BLaER1 (cell line): ENCODE results near the gene TTC19.

ENCODE experiments used
- H3K27ac ChIP-seq: shearing (Covaris generic); formaldehyde crosslinking; 2 replicates; pipeline ENCODE4 v1.8.1; 2022
- H3K27me3 ChIP-seq: shearing (Covaris generic); formaldehyde crosslinking; 2 replicates; pipeline ENCODE4 v1.8.1; 2022
- H3K36me3 ChIP-seq: shearing (Covaris generic); formaldehyde crosslinking; 2 replicates; pipeline ENCODE4 v1.8.1; 2022
- H3K4me1 ChIP-seq: shearing (Covaris generic); formaldehyde crosslinking; 2 replicates; pipeline ENCODE4 v1.8.1; 2022
- H3K4me2 ChIP-seq: shearing (Covaris generic); formaldehyde crosslinking; 2 replicates; pipeline ENCODE4 v1.8.1; 2022
- H3K4me3 ChIP-seq: shearing (Covaris generic); formaldehyde crosslinking; 2 replicates; pipeline ENCODE4 v1.8.1; 2022
- H3K9ac ChIP-seq: shearing (Covaris generic); formaldehyde crosslinking; 2 replicates; pipeline ENCODE4 v1.8.1; 2022
- H3K9me3 ChIP-seq: shearing (Covaris generic); formaldehyde crosslinking; 2 replicates; pipeline ENCODE4 v1.8.1; 2022
- H4K20me1 ChIP-seq: shearing (Covaris generic); formaldehyde crosslinking; 2 replicates; pipeline ENCODE4 v1.8.1; 2022
- Cebpa-rat ChIP-seq: shearing (Covaris generic); IDR thresholded peaks from 2 replicates; pipeline ENCODE4 v1.8.1; 2022

Gene TTC19

GRCh38 chr17:15958484-15958854 is 41.2 kb upstream of the TTC19 start:
- Histone ChIP-seq H3K4me2 (peak overlapping the region; percentile 29; the same call in 1 of the 2 replicates), H3K4me3 (no peak overlapping the region), H3K27me3 (no peaks in the 10 kb centered on the region), H3K4me1 (peaks cover 23% of the 10 kb centered on the region), H3K36me3 (no peaks in the 10 kb centered on the region), H4K20me1 (no peaks in the 10 kb centered on the region), H3K9me3 (no peaks in the 10 kb centered on the region), H3K9ac (no peak overlapping the region), H3K27ac (0 out of 2 replicates have a peak overlapping the region, but pooled peaks have one; percentile 30)
- no peak for TF ChIP-seq Cebpa-rat

- Histone ChIP-seq H3K36me3 (no peaks in the 10 kb centered on the region), H3K27me3 (no peaks in the 10 kb centered on the region), H3K4me1 (peaks cover 62% of the 10 kb centered on the region), H3K4me2 (no peak overlapping the region), H3K27ac (no peak overlapping the region), H3K9ac (no peak overlapping the region), H4K20me1 (no peaks in the 10 kb centered on the region), H3K9me3 (no peaks in the 10 kb centered on the region), H3K4me3 (no peak overlapping the region)
- TF ChIP-seq Cebpa-rat = no peak
Observed at GRCh38 chr17:15963670-15964110, 35.9 kb upstream of the TTC19 start.

GRCh38 chr17:15965528-15965927 is 34.1 kb upstream of the TTC19 start:
- Histone ChIP-seq H3K4me1 (peaks cover 54% of the 10 kb centered on the region), H3K4me2 (peak overlapping the region; percentile 76), H3K9me3 (no peaks in the 10 kb centered on the region), H3K27ac (peak overlapping the region; percentile 87), H3K9ac (peak overlapping the region; percentile 66), H3K36me3 (no peaks in the 10 kb centered on the region), H4K20me1 (no peaks in the 10 kb centered on the region), H3K4me3 (peak overlapping the region; percentile 46), H3K27me3 (no peaks in the 10 kb centered on the region)
- TF ChIP-seq Cebpa-rat = no peak

DNA sequence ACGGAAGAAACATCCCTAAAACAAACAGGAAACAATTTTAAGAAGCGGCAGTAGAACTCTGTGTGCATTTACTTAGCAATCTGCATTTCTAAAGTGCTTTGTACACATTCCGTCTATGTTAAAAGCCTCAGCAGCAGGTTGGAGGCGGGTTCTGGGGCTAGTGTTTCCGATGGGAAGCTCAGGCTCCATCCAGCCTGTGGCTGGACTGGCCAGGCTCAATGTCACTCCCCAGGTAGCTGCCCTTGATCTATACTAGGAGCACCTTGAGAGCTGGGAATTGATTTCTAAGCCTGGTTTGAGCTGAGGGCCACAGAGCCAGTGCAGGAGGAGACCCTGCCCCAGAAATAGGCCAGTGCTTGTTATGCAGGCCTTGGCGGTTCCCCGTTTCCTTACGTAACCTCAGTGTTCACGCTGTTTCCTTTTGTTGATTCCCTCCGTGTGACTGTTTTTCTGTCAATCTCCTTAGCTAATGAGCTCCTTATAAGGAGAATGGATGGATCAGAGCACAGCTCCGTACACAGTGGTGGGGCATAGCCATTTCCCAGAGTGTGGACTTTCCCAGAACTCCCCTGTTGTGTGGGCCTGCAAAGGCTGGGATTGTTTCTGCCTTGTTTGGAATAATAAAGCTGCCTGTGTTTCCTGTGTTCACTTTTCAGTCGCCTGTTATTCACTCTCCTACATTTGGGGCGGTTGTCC is 33.3 kb upstream of the TTC19 start:
- H3K4me1 ChIP-seq = peaks cover 54% of the 10 kb centered on the region
- no peaks in the 10 kb centered on the region for H3K9me3 ChIP-seq
- peak overlapping the region; percentile 46 for H3K4me3 ChIP-seq
- H3K36me3 ChIP-seq = no peaks in the 10 kb centered on the region
- peak overlapping the region; percentile 66 for H3K9ac ChIP-seq
- peak overlapping the region; percentile 87 for H3K27ac ChIP-seq
- no peak for TF ChIP-seq Cebpa-rat
- H4K20me1 ChIP-seq = no peaks in the 10 kb centered on the region
- no peaks in the 10 kb centered on the region for H3K27me3 ChIP-seq
- peak overlapping the region; percentile 76 for H3K4me2 ChIP-seq

GRCh38 chr17:15966879-15967248 is 32.8 kb upstream of the TTC19 start:
- no peaks in the 10 kb centered on the region for H3K36me3 ChIP-seq
- no peaks in the 10 kb centered on the region for H4K20me1 ChIP-seq
- no peak for TF ChIP-seq Cebpa-rat
- H3K4me2 ChIP-seq = peak overlapping the region; percentile 76
- H3K27ac ChIP-seq = peak overlapping the region; percentile 87
- H3K9me3 ChIP-seq = no peaks in the 10 kb centered on the region
- H3K4me3 ChIP-seq = peak overlapping the region; percentile 46; the same call in 1 of the 2 replicates
- H3K9ac ChIP-seq = peak overlapping the region; percentile 66
- H3K4me1 ChIP-seq = peaks cover 54% of the 10 kb centered on the region
- no peaks in the 10 kb centered on the region for H3K27me3 ChIP-seq

- H3K36me3 ChIP-seq = no peaks in the 10 kb centered on the region
- no peaks in the 10 kb centered on the region for H3K9me3 ChIP-seq
- no peak for TF ChIP-seq Cebpa-rat
- H3K4me3 ChIP-seq = no peak overlapping the region
- H4K20me1 ChIP-seq = no peaks in the 10 kb centered on the region
- H3K27me3 ChIP-seq = no peaks in the 10 kb centered on the region
- peak overlapping the region; percentile 38; the same call in 1 of the 2 replicates for H3K9ac ChIP-seq
- peaks cover 54% of the 10 kb centered on the region for H3K4me1 ChIP-seq
- peak overlapping the region; percentile 87 for H3K27ac ChIP-seq
- H3K4me2 ChIP-seq = peak overlapping the region; percentile 76
Observed at GRCh38 chr17:15967706-15968399, 31.8 kb upstream of the TTC19 start.

DNA sequence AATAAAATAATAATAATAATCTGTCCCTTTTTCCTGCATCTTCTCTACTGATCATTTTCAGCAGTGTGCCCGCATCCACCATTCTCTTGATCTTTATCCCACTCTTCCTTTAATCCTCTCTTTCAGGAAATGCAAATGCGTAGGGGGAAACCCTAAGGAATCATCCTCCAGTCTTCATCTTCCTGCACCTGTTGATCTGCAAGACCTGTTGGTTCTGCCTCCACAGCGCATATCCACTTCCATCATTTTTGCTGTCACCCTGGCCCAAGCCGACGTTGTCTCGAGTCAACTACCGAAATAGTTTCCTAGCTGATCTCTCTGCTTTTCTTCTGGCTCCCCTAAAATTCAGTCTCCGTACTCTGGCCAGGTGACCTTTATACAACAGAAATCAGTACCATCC is 30.2 kb upstream of the TTC19 start:
- Histone ChIP-seq H3K4me1 (peaks cover 46% of the 10 kb centered on the region), H3K4me2 (no peak overlapping the region), H3K9me3 (no peaks in the 10 kb centered on the region), H4K20me1 (no peaks in the 10 kb centered on the region), H3K4me3 (no peak overlapping the region), H3K36me3 (peaks cover 6% of the 10 kb centered on the region), H3K27me3 (no peaks in the 10 kb centered on the region), H3K27ac (no peak overlapping the region), H3K9ac (no peak overlapping the region)
- no peak for TF ChIP-seq Cebpa-rat

DNA sequence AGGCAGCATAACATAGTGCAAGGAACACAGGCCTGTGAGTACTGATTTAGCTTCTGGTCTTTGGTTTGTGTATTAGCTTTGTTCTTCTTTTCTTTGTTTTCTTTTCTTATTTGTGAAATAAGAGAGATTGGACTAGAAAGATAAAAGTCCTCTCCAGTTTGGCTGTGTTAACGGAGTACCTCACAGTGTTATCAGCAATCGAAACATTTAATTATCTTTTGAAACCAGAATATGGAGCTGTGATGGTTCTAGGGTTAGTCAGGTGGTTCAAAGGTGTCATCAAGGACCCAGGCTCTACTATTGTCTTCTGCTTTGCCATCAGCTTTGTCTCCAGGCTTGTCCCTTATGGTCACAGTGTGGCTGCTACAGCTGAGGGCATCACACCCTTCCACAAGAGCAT is 29.1 kb upstream of the TTC19 start:
- no peak for TF ChIP-seq Cebpa-rat
- H3K27me3 ChIP-seq = no peaks in the 10 kb centered on the region
- H3K9me3 ChIP-seq = no peaks in the 10 kb centered on the region
- no peak overlapping the region for H3K27ac ChIP-seq
- no peak overlapping the region for H3K4me3 ChIP-seq
- peaks cover 36% of the 10 kb centered on the region for H3K4me1 ChIP-seq
- no peaks in the 10 kb centered on the region for H4K20me1 ChIP-seq
- peaks cover 16% of the 10 kb centered on the region for H3K36me3 ChIP-seq
- H3K4me2 ChIP-seq = no peak overlapping the region
- no peak overlapping the region for H3K9ac ChIP-seq

GRCh38 chr17:15971098-15971678 is 28.4 kb upstream of the TTC19 start:
- Histone ChIP-seq H4K20me1 (no peaks in the 10 kb centered on the region), H3K27me3 (no peaks in the 10 kb centered on the region), H3K4me1 (peaks cover 29% of the 10 kb centered on the region), H3K27ac (no peak overlapping the region; the same call in 1 of the 2 replicates), H3K9me3 (no peaks in the 10 kb centered on the region), H3K9ac (no peak overlapping the region), H3K36me3 (peaks cover 19% of the 10 kb centered on the region), H3K4me3 (no peak overlapping the region), H3K4me2 (no peak overlapping the region)
- no peak for TF ChIP-seq Cebpa-rat

GRCh38 chr17:15971882-15972281 is 27.7 kb upstream of the TTC19 start:
- no peaks in the 10 kb centered on the region for H3K27me3 ChIP-seq
- peaks cover 25% of the 10 kb centered on the region for H3K36me3 ChIP-seq
- no peaks in the 10 kb centered on the region for H4K20me1 ChIP-seq
- H3K4me1 ChIP-seq = peaks cover 22% of the 10 kb centered on the region
- no peak overlapping the region for H3K4me3 ChIP-seq
- no peak overlapping the region for H3K27ac ChIP-seq
- TF ChIP-seq Cebpa-rat = no peak
- H3K9me3 ChIP-seq = no peaks in the 10 kb centered on the region
- H3K4me2 ChIP-seq = no peak overlapping the region
- H3K9ac ChIP-seq = no peak overlapping the region
